Neural cell (in vitro differentiated cells): ENCODE results near the gene UBFD1. TPM values are rescaled to one million over a fixed set of nuclear protein-coding genes. Genes with fewer than 3 reads are reported as not detected.

ENCODE experiments used
- H2AFZ ChIP-seq: fragments of 200-600, 300-800 bp; sonication (generic), shearing (Covaris generic); 2 replicates; pipeline ENCODE4 v1.6.0; 2014; ENCODE audit warnings: low read depth, mild to moderate bottlenecking, antibody characterized with exemption, low read length, moderate library complexity
- H3F3A ChIP-seq: fragments of 200-600 bp; shearing (Covaris generic); 2 replicates; pipeline ENCODE4 v1.6.1; 2016; ENCODE audit warnings: mild to moderate bottlenecking, moderate library complexity, mixed read lengths, antibody characterized with exemption, low read length; ENCODE audit not compliant: insufficient read depth, poor library complexity, severe bottlenecking
- H3K27ac ChIP-seq: fragments of 200-600, 300-800 bp; sonication (generic), shearing (Covaris generic); 2 replicates; pipeline ENCODE4 v1.5.1; 2014; ENCODE audit warnings: mild to moderate bottlenecking, low read length, moderate library complexity
- H3K27me3 ChIP-seq: fragments of 300-800, 200-600 bp; sonication (generic), shearing (Covaris generic); 2 replicates; pipeline ENCODE4 v1.6.0; 2014; ENCODE audit warnings: mild to moderate bottlenecking, low read depth, low read length, moderate library complexity; ENCODE audit not compliant: insufficient read depth
- H3K36me3 ChIP-seq: fragments of 300-800, 200-600 bp; sonication (generic), shearing (Covaris generic); 2 replicates; pipeline ENCODE4 v1.5.1; 2014; ENCODE audit warnings: mild to moderate bottlenecking, antibody characterized with exemption, low read length, moderate library complexity; ENCODE audit not compliant: insufficient read depth
- H3K4me2 ChIP-seq: fragments of 300-800, 200-600 bp; sonication (generic), shearing (Covaris generic); 2 replicates; pipeline ENCODE4 v1.6.0; 2014; ENCODE audit warnings: mild to moderate bottlenecking, low read length
- H3K4me3 ChIP-seq: fragments of 300-800, 200-600 bp; sonication (generic), shearing (Covaris generic); 2 replicates; pipeline ENCODE4 v1.5.1; 2014; ENCODE audit warnings: mild to moderate bottlenecking, low read length, moderate library complexity
- H3K79me2 ChIP-seq: fragments of 200-600 bp; shearing (Covaris generic); replicated peaks from 2 replicates; pipeline ENCODE4 v1.6.0; 2014; ENCODE audit warnings: mild to moderate bottlenecking, low read length, moderate library complexity; ENCODE audit not compliant: insufficient read depth
- H3K9ac ChIP-seq: fragments of 300-800, 200-600 bp; sonication (generic), shearing (Covaris generic); 2 replicates; pipeline ENCODE4 v1.6.1; 2016; ENCODE audit warnings: mild to moderate bottlenecking, low read length, mixed read lengths
- H3K9me2 ChIP-seq: fragments of 200-600 bp; shearing (Covaris generic); 2 replicates; pipeline ENCODE4 v1.6.1; 2016; ENCODE audit warnings: mild to moderate bottlenecking, low read length, mixed read lengths; ENCODE audit not compliant: insufficient read depth
- H3K9me3 ChIP-seq: fragments of 200-600, 300-800 bp; sonication (generic), shearing (Covaris generic); 2 replicates; pipeline ENCODE4 v1.6.1; 2016; ENCODE audit warnings: mild to moderate bottlenecking, mixed run types, low read length, moderate library complexity, mixed read lengths
- H4K20me1 ChIP-seq: fragments of 200-600 bp; shearing (Covaris generic); 2 replicates; pipeline ENCODE4 v1.6.1; 2016; ENCODE audit warnings: mild to moderate bottlenecking, mixed run types; ENCODE audit not compliant: insufficient read depth
- CTCF ChIP-seq: fragments of 450-650 bp; IDR thresholded peaks from 2 replicates; pipeline ENCODE4 v1.5.1; 2014; ENCODE audit warnings: antibody characterized with exemption, mild to moderate bottlenecking, moderate library complexity; ENCODE audit not compliant: poor library complexity, severe bottlenecking
- EP300 ChIP-seq: fragments of 450-650 bp; conservative IDR thresholded peaks from 2 replicates; pipeline ENCODE4 v1.6.1; 2014; ENCODE audit warnings: antibody characterized with exemption, mild to moderate bottlenecking, moderate library complexity; ENCODE audit not compliant: poor library complexity, severe bottlenecking
- EZH2 ChIP-seq: fragments of 200-600, 300-800 bp; shearing (Covaris generic), sonication (generic); IDR thresholded peaks from 2 replicates; pipeline ENCODE4 v1.6.1; 2014; ENCODE audit warnings: antibody characterized with exemption, low read length, borderline replicate concordance, mild to moderate bottlenecking; ENCODE audit not compliant: insufficient read depth, poor library complexity, severe bottlenecking
- MXI1 ChIP-seq: fragments of 450-650 bp; conservative IDR thresholded peaks from 2 replicates; pipeline ENCODE4 v1.6.1; 2014; ENCODE audit warnings: antibody characterized with exemption, mild to moderate bottlenecking; ENCODE audit not compliant: poor library complexity, severe bottlenecking
- POLR2AphosphoS5 ChIP-seq: IDR thresholded peaks from 2 replicates; pipeline ENCODE4 v1.6.1; 2012
- RAD21 ChIP-seq: fragments of 450-650 bp; conservative IDR thresholded peaks from 2 replicates; pipeline ENCODE4 v1.6.1; 2014; ENCODE audit warnings: antibody characterized with exemption, mild to moderate bottlenecking, moderate library complexity
- SMC3 ChIP-seq: fragments of 450-650 bp; conservative IDR thresholded peaks from 2 replicates; pipeline ENCODE4 v1.6.1; 2014; ENCODE audit warnings: antibody characterized with exemption, mild to moderate bottlenecking, moderate library complexity; ENCODE audit not compliant: poor library complexity
- TAF1 ChIP-seq: IDR thresholded peaks from 2 replicates; pipeline ENCODE4 v1.6.1; 2012; ENCODE audit warnings: low read depth
- polyA plus RNA-seq: library from polyadenylated mRNA; depleted of rRNA; stranded (reverse); fragments of >200 nt; gene quantifications from 2 replicates; pipeline ENCODE4 v1.2.3, GENCODE V29; 2014
- TF ChIP-seq, protein P1 (sequence below): IDR thresholded peaks from 2 replicates; pipeline ENCODE4 v1.6.1; 2012; ENCODE audit warnings: borderline replicate concordance

The UBFD1 gene
- polyA plus RNA-seq, 1 donor from 2014 or later: 94.3 TPM

- Histone ChIP-seq H3K4me2 (no peak overlapping the region), H3K79me2 (no peaks in the 10 kb centered on the region), H3K9me3 (no peaks in the 10 kb centered on the region), H4K20me1 (no peaks in the 10 kb centered on the region), H3K4me3 (no peak overlapping the region), H3K27ac (no peak overlapping the region), H3K9ac (no peak overlapping the region), H2AFZ (no peak overlapping the region), H3K9me2 (no peaks in the 10 kb centered on the region), H3F3A (no peaks in the 10 kb centered on the region), H3K36me3 (no peaks in the 10 kb centered on the region), H3K27me3 (no peaks in the 10 kb centered on the region)
- TF ChIP-seq MXI1 (no peak), CTCF (no peak), EP300 (no peak), TAF1 (no peak), POLR2AphosphoS5 (no peak), RAD21 (no peak), SMC3 (no peak), EZH2 (no peak)
- TF ChIP-seq, protein P1, sequence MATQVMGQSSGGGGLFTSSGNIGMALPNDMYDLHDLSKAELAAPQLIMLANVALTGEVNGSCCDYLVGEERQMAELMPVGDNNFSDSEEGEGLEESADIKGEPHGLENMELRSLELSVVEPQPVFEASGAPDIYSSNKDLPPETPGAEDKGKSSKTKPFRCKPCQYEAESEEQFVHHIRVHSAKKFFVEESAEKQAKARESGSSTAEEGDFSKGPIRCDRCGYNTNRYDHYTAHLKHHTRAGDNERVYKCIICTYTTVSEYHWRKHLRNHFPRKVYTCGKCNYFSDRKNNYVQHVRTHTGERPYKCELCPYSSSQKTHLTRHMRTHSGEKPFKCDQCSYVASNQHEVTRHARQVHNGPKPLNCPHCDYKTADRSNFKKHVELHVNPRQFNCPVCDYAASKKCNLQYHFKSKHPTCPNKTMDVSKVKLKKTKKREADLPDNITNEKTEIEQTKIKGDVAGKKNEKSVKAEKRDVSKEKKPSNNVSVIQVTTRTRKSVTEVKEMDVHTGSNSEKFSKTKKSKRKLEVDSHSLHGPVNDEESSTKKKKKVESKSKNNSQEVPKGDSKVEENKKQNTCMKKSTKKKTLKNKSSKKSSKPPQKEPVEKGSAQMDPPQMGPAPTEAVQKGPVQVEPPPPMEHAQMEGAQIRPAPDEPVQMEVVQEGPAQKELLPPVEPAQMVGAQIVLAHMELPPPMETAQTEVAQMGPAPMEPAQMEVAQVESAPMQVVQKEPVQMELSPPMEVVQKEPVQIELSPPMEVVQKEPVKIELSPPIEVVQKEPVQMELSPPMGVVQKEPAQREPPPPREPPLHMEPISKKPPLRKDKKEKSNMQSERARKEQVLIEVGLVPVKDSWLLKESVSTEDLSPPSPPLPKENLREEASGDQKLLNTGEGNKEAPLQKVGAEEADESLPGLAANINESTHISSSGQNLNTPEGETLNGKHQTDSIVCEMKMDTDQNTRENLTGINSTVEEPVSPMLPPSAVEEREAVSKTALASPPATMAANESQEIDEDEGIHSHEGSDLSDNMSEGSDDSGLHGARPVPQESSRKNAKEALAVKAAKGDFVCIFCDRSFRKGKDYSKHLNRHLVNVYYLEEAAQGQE: no peak
Observed at GRCh38 chr16:23519282-23519681, 38.2 kb upstream of the UBFD1 start.

GRCh38 chr16:23520500-23520899 is 37.0 kb upstream of the UBFD1 start:
- Histone ChIP-seq H3K36me3 (no peaks in the 10 kb centered on the region), H2AFZ (no peak overlapping the region), H3K4me2 (no peak overlapping the region), H3K9ac (no peak overlapping the region), H3K9me3 (no peaks in the 10 kb centered on the region), H3K27me3 (no peaks in the 10 kb centered on the region), H3K4me3 (no peak overlapping the region), H3K79me2 (no peaks in the 10 kb centered on the region), H4K20me1 (no peaks in the 10 kb centered on the region), H3F3A (no peaks in the 10 kb centered on the region), H3K27ac (no peak overlapping the region), H3K9me2 (no peaks in the 10 kb centered on the region)
- TF ChIP-seq CTCF: no peak
- no peak for TF ChIP-seq EP300
- TF ChIP-seq POLR2AphosphoS5: no peak
- TF ChIP-seq TAF1: no peak
- no peak for TF ChIP-seq MXI1
- TF ChIP-seq, protein P1: no peak
- no peak for TF ChIP-seq RAD21
- TF ChIP-seq EZH2: no peak
- no peak for TF ChIP-seq SMC3
